Spleen (tissue), 7 donors: ENCODE data around the gene SRSF9.

ENCODE experiments used
- CTCF ChIP-seq, 11 experiments: fragments of 200-600 bp in 7 of 11; fragments of 450-650 bp in 4 of 11; sonication (generic) in 4 of 11; IDR thresholded peaks in 8 of 11; conservative IDR thresholded peaks in 3 of 11; 1 replicate in 7 of 11; 2 replicates in 4 of 11; pipeline versions ENCODE4 v1.4.0 to v1.8.0; 2016 to 2021; ENCODE audit warnings: antibody characterized with exemption in 11 of 11, inconsistent platforms in 4 of 11, mild to moderate bottlenecking in 1 of 11
- POLR2A ChIP-seq, 3 donors: fragments of 450-650 bp; IDR thresholded peaks; one replicate each; pipeline ENCODE4 v1.5.1; 2017; ENCODE audit warnings: antibody characterized with exemption in 3 of 3, mild to moderate bottlenecking in 1 of 3
- donor health status: DM: no; HTN: no; CAD: no; lungs with moderate emphysema.
- donor health status: DM: no; HTN: no; CAD: no.
- donor health status: DM: no; HTN: no; CAD: no.

- TF ChIP-seq POLR2A (IDR thresholded peaks at IDR 0.05) (no peak), CTCF (IDR thresholded peaks at IDR 0.05 in 8 of 11, conservative IDR thresholded peaks at IDR 0.05 in 3 of 11) (no peak)
Observed at GRCh38 chr12:120467439-120467838, 2.1 kb downstream of the SRSF9 start.
